Gastrocnemius medialis (tissue), 4 donors: ENCODE data around the gene P2RX1. TPM values are rescaled to one million over a fixed set of nuclear protein-coding genes. Genes with fewer than 3 reads are reported as not detected.

ENCODE experiments used
- ATAC-seq, 2 donors: fragments of 150-250 bp; one replicate each; pipeline ENCODE4 v1.9.1; 2016
- DNase-seq, 2 donors: peaks; one replicate each; pipeline ENCODE4 v3.0.0-alpha.2; 2019
- H3K27ac ChIP-seq, 4 donors: fragments of 200-600 bp; sonication (generic); 1 replicate in 1 of 4; 2 replicates in 3 of 4; pipeline ENCODE4 v1.5.1; 2016 to 2018; ENCODE audit warnings: mild to moderate bottlenecking in 2 of 4, moderate library complexity in 1 of 4
- H3K27me3 ChIP-seq, 3 donors: fragments of 200-600 bp; sonication (generic) in 2 of 3; 1 replicate in 1 of 3; 2 replicates in 2 of 3; pipeline versions ENCODE4 v1.5.1 to v1.6.0; 2016 to 2019; ENCODE audit warnings: mild to moderate bottlenecking in 1 of 3, moderate library complexity in 1 of 3
- H3K36me3 ChIP-seq, 2 donors: fragments of 200-600 bp; sonication (generic) in 1 of 2; one replicate each; pipeline ENCODE4 v1.5.1; 2017 to 2018
- H3K4me1 ChIP-seq, 2 donors: fragments of 200-600 bp; sonication (generic) in 1 of 2; one replicate each; pipeline ENCODE4 v1.5.1; 2016 to 2017; ENCODE audit warnings: mild to moderate bottlenecking in 2 of 2
- H3K4me3 ChIP-seq, 4 donors: fragments of 200-600 bp; sonication (generic) in 3 of 4; 1 replicate in 1 of 4; 2 replicates in 3 of 4; pipeline ENCODE4 v1.5.1; 2016 to 2019; ENCODE audit warnings: mild to moderate bottlenecking in 2 of 4
- H3K9me3 ChIP-seq, 3 donors: fragments of 200-600 bp; sonication (generic) in 2 of 3; 1 replicate in 1 of 3; 2 replicates in 2 of 3; pipeline ENCODE4 v1.5.1; 2016 to 2019
- POLR2A ChIP-seq, 2 donors: fragments of 450-650 bp; IDR thresholded peaks; one replicate each; pipeline ENCODE4 v1.6.1; 2017; ENCODE audit warnings: antibody characterized with exemption in 2 of 2, mild to moderate bottlenecking in 2 of 2, moderate library complexity in 2 of 2
- in situ Hi-C, 4 donors: fragments of 200-750 bp; cut with MboI; loops; one replicate each; pipeline versions ENCODE4 v1.15.0 to v1.8.0; 2017; ENCODE audit warnings: low sequenced_read_pairs in 4 of 4
- intact Hi-C: fragments of 100-400 bp; cut with DNase I; formaldehyde crosslinking; loops from one replicate; pipeline ENCODE4 v1.15.1; 2023; ENCODE audit warnings: low total_unique reads
- total RNA-seq, 4 donors: library from RNA; depleted of rRNA; stranded (reverse); fragments of >200 nt; gene quantifications; one replicate each; pipeline versions ENCODE4 v1.1.0 to v1.2.3, GENCODE V29; 2016
- TF ChIP-seq, protein P1 (sequence below), 5 experiments: fragments of 450-650 bp in 3 of 5; fragments of 200-600 bp in 2 of 5; sonication (generic) in 2 of 5; IDR thresholded peaks in 4 of 5; conservative IDR thresholded peaks in 1 of 5; 1 replicate in 4 of 5; 2 replicates in 1 of 5; pipeline ENCODE4 v1.5.1; 2016 to 2019; ENCODE audit warnings: antibody characterized with exemption in 5 of 5, mild to moderate bottlenecking in 3 of 5, moderate library complexity in 3 of 5

Gene P2RX1
- total RNA-seq, 4 donors from 2014 or later: 0.25 to 0.59 (median 0.38) TPM; not detected in 1

DNA sequence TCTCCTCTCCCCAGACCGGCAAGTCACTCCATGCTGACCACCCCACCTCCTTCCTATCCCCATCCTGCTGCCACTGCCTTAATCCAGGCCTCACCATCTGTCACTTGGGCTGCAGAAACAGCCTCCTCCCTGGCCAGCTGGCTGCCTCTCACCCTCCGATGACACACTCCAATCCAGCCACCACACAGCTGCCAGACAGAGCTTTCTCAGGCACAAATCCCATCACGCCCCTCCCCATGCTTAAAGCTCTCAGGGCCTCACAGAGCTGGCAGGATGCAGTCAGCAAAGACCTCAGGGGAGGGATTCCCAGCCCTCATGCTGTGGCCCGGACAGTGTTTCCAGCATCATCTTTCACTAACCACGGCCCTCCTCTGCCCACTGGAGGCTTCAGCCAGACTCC is 37.1 kb downstream of the P2RX1 start:
- Histone ChIP-seq H3K27ac (peak overlapping the region in 3 of 4 donors; percentile 33 to 55 (median 40)), H3K36me3 (no peaks in the 10 kb centered on the region), H3K9me3 (no peaks in the 10 kb centered on the region), H3K4me3 (no peak overlapping the region), H3K27me3 (no peaks in the 10 kb centered on the region), H3K4me1 (peaks cover 11 to 18% of the 10 kb centered on the region in 2 donors)
- in situ Hi-C loops (no loop called here), intact Hi-C loops (no loop called here)
- no peak for TF ChIP-seq POLR2A (IDR thresholded peaks at IDR 0.05)
- TF ChIP-seq, protein P1, sequence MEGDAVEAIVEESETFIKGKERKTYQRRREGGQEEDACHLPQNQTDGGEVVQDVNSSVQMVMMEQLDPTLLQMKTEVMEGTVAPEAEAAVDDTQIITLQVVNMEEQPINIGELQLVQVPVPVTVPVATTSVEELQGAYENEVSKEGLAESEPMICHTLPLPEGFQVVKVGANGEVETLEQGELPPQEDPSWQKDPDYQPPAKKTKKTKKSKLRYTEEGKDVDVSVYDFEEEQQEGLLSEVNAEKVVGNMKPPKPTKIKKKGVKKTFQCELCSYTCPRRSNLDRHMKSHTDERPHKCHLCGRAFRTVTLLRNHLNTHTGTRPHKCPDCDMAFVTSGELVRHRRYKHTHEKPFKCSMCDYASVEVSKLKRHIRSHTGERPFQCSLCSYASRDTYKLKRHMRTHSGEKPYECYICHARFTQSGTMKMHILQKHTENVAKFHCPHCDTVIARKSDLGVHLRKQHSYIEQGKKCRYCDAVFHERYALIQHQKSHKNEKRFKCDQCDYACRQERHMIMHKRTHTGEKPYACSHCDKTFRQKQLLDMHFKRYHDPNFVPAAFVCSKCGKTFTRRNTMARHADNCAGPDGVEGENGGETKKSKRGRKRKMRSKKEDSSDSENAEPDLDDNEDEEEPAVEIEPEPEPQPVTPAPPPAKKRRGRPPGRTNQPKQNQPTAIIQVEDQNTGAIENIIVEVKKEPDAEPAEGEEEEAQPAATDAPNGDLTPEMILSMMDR (IDR thresholded peaks at IDR 0.05 in 4 of 5, conservative IDR thresholded peaks at IDR 0.05 in 1 of 5): no peak
- DNase-seq (peak in 1 of 2 donors; percentile 25), ATAC-seq (peak; percentile 63 to 64)

DNA sequence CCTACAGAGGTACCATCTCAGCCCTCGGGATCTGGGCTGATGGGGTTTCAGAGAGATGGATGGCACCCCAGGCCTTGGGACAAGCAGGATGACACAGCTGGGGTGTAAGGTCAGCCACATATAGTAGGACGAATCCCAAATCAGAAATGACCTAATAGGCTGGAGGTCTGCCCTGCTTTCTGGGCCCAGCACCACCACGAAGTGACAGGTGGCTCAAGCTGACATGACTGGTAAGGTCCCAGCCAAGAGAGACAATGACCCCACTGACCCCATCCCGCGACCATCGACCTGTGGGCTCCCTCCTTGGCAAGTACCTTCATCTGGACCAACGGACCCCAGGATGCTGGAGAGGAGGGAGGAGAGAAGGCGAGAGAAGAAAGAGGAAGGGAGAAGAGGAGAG is 39.0 kb downstream of the P2RX1 start:
- no peaks in the 10 kb centered on the region for H3K27me3 ChIP-seq
- peaks cover 11 to 18% of the 10 kb centered on the region in 2 donors for H3K4me1 ChIP-seq
- no peak overlapping the region for H3K4me3 ChIP-seq
- in situ Hi-C loops (no loop called here), intact Hi-C loops (no loop called here)
- H3K36me3 ChIP-seq: no peaks in the 10 kb centered on the region
- H3K9me3 ChIP-seq: no peaks in the 10 kb centered on the region
- peak overlapping the region in 1 of 4 donors; percentile 52 for H3K27ac ChIP-seq
- ATAC-seq: peak in 1 of 2 donors; percentile 61
- no peak for DNase-seq
- TF ChIP-seq POLR2A (IDR thresholded peaks at IDR 0.05): no peak
- TF ChIP-seq, protein P1 (IDR thresholded peaks at IDR 0.05 in 4 of 5, conservative IDR thresholded peaks at IDR 0.05 in 1 of 5): no peak

DNA sequence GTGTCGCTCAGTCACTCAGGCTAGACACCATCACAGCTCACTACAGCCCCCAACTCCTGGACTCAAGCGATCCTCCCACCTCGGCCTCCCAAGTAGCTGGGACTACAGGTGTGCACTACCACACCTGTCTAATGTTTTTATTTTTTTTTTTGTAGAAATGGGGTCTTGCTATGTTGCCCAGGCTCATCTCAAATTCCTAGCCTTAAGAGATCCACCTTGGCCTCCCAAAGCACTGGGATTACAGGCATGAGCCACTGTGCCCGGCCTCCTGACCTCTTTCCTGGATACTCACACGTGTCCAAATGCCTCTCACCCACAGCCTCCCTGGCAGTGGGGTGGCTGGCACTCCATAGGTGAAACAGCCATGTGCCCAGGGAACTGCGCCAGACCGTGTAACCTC is 40.9 kb downstream of the P2RX1 start:
- no peak for ATAC-seq
- Histone ChIP-seq H3K27ac (no peak overlapping the region), H3K27me3 (no peaks in the 10 kb centered on the region), H3K4me3 (no peak overlapping the region), H3K36me3 (no peaks in the 10 kb centered on the region), H3K4me1 (peaks cover 11 to 18% of the 10 kb centered on the region in 2 donors), H3K9me3 (no peaks in the 10 kb centered on the region)
- in situ Hi-C loops (no loop called here), intact Hi-C loops (no loop called here)
- no peak for TF ChIP-seq POLR2A (IDR thresholded peaks at IDR 0.05)
- TF ChIP-seq, protein P1 (IDR thresholded peaks at IDR 0.05 in 4 of 5, conservative IDR thresholded peaks at IDR 0.05 in 1 of 5): no peak
- DNase-seq: no peak

DNA sequence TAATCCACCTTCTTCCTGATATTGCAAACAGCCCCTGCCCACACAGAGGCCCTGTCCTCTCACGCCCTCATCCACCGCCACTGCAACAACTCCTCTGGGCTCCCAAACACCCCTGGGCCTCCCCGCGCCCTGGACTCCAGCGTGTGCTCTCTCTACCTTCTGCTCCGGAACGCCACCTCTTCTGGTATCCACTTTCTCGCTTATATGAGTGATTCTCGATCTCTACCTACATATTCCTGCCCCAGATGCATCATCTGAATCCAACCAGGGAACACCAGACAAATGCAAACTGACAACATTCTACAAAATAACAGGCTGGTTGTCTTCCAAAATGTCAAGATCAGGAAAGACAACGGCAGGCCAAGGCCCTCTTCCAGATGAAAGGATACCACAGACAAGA is 42.4 kb downstream of the P2RX1 start:
- no peak for ATAC-seq
- peaks cover 10 to 11% of the 10 kb centered on the region in 2 donors for H3K4me1 ChIP-seq
- no peaks in the 10 kb centered on the region for H3K27me3 ChIP-seq
- no peaks in the 10 kb centered on the region for H3K36me3 ChIP-seq
- H3K9me3 ChIP-seq: no peaks in the 10 kb centered on the region
- H3K27ac ChIP-seq: no peak overlapping the region
- H3K4me3 ChIP-seq: no peak overlapping the region
- in situ Hi-C loops: no loop called here
- TF ChIP-seq POLR2A (IDR thresholded peaks at IDR 0.05): no peak
- TF ChIP-seq, protein P1 (IDR thresholded peaks at IDR 0.05 in 4 of 5, conservative IDR thresholded peaks at IDR 0.05 in 1 of 5): no peak
- DNase-seq: no peak
- intact Hi-C loops: no loop called here

DNA sequence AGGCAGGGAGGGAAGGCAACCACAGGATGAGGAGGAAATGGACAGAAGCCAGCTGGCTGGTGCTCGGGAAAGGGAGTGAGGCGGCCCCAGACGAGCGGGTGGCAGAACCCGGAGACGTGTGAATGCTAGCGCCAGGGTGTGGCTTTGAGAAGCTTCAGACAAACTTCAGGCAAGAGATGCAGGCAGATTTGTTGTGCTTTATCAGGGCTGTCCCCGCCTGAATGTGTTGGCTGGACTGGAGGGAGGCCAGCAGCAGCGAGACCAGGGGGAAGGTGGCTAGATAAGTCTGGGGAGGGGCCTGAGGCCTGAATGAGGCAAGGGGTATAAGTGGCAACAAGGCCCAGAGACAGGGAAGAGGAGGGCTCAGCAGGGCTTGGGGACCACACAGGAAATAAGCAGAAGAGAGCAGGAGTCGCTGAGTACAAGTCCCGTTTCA is 45.4 kb downstream of the P2RX1 start:
- Histone ChIP-seq H3K27me3 (no peaks in the 10 kb centered on the region), H3K36me3 (no peaks in the 10 kb centered on the region), H3K9me3 (no peaks in the 10 kb centered on the region), H3K4me1 (no peaks in the 10 kb centered on the region), H3K27ac (no peak overlapping the region), H3K4me3 (no peak overlapping the region)
- ATAC-seq (no peak), DNase-seq (no peak)
- in situ Hi-C loops (no loop called here), intact Hi-C loops (no loop called here)
- TF ChIP-seq POLR2A (IDR thresholded peaks at IDR 0.05): no peak
- TF ChIP-seq, protein P1 (IDR thresholded peaks at IDR 0.05 in 4 of 5, conservative IDR thresholded peaks at IDR 0.05 in 1 of 5): no peak
